ENCODE data around the gene RHBDF2. TPM values are rescaled to one million over a fixed set of nuclear protein-coding genes. Genes with fewer than 3 reads are reported as not detected.

The RHBDF2 gene
- total RNA-seq, 2 experiments from 2014 or later: 144 to 173 TPM

- Histone ChIP-seq H3K9me2 (ENCODE audit: insufficient read depth, low read length) (no peaks in the 10 kb centered on the region), H3K4me3 (ENCODE audit: low read depth, low read length, poor library complexity, severe bottlenecking) (no peak overlapping the region), H4K20me1 (ENCODE audit: insufficient read depth, low read length) (no peaks in the 10 kb centered on the region), H2AFZ (ENCODE audit: low read length) (no peak overlapping the region), H3K9me3 (ENCODE audit: low read length) (no peaks in the 10 kb centered on the region), H3K79me2 (ENCODE audit: insufficient read depth, low read depth, low read length) (no peaks in the 10 kb centered on the region), H3K4me2 (ENCODE audit: low read length) (no peak overlapping the region), H3K27ac (ENCODE audit: low read depth, low read length, poor library complexity, severe bottlenecking) (no peak overlapping the region), H3K36me3 (ENCODE audit: insufficient read depth, low read length) (no peaks in the 10 kb centered on the region), H3K4me1 (ENCODE audit: insufficient read depth, low read length, poor library complexity, severe bottlenecking) (peaks cover 17% of the 10 kb centered on the region)
- ChIA-PET CTCF (ENCODE audit: unreplicated experiment) (no interaction called here), POLR2A (interaction anchor here (0.6 kb wide), 1 partner anchor 126 kb away, joined by 5 read pairs; no protein-coding TSS in a partner anchor)
- no peak for DNase-seq (ENCODE audit: low spot score)
- intact Hi-C loops (cut with micrococcal nuclease; ENCODE audit: unreplicated experiment): no loop called here
- TF ChIP-seq CTCF (conservative IDR thresholded peaks at IDR 0.05; ENCODE audit: low read length): no peak
- TF ChIP-seq EZH2phosphoT487 (IDR thresholded peaks at IDR 0.05; ENCODE audit: borderline replicate concordance, low read depth, low read length): no peak
- BruUV-seq (replicated peaks): no TSS peak
Observed at GRCh38 chr17:76521262-76521661, 20.0 kb upstream of the RHBDF2 start.

GRCh38 chr17:76519048-76519966 is 18.1 kb upstream of the RHBDF2 start:
- H3K27ac ChIP-seq (ENCODE audit: low read depth, low read length, poor library complexity, severe bottlenecking): no peak overlapping the region
- H3K36me3 ChIP-seq (ENCODE audit: insufficient read depth, low read length): no peaks in the 10 kb centered on the region
- no peaks in the 10 kb centered on the region for H3K9me3 ChIP-seq (ENCODE audit: low read length)
- no peaks in the 10 kb centered on the region for H4K20me1 ChIP-seq (ENCODE audit: insufficient read depth, low read length)
- intact Hi-C loops (cut with micrococcal nuclease; ENCODE audit: unreplicated experiment): no loop called here
- DNase-seq (ENCODE audit: low spot score): no peak
- TF ChIP-seq EZH2phosphoT487 (IDR thresholded peaks at IDR 0.05; ENCODE audit: borderline replicate concordance, low read depth, low read length): no peak
- no peak for TF ChIP-seq CTCF (conservative IDR thresholded peaks at IDR 0.05; ENCODE audit: low read length)
- no peaks in the 10 kb centered on the region for H3K79me2 ChIP-seq (ENCODE audit: insufficient read depth, low read depth, low read length)
- H3K4me1 ChIP-seq (ENCODE audit: insufficient read depth, low read length, poor library complexity, severe bottlenecking): peaks cover 19% of the 10 kb centered on the region
- no peaks in the 10 kb centered on the region for H3K9me2 ChIP-seq (ENCODE audit: insufficient read depth, low read length)
- CTCF ChIA-PET (ENCODE audit: unreplicated experiment): no interaction called here
- H2AFZ ChIP-seq (ENCODE audit: low read length): no peak overlapping the region
- no peak overlapping the region for H3K4me3 ChIP-seq (ENCODE audit: low read depth, low read length, poor library complexity, severe bottlenecking)
- H3K4me2 ChIP-seq (ENCODE audit: low read length): no peak overlapping the region
- BruUV-seq (replicated peaks): no TSS peak
- POLR2A ChIA-PET: interaction anchor here (0.6 to 0.9 kb wide), 3 partner anchors 25 to 425 kb away, joined by 3 to 8 read pairs (median 3); no protein-coding TSS in a partner anchor

GRCh38 chr17:76517638-76518038 is 16.4 kb upstream of the RHBDF2 start:
- BruUV-seq (replicated peaks): no TSS peak
- Histone ChIP-seq H4K20me1 (ENCODE audit: insufficient read depth, low read length) (no peaks in the 10 kb centered on the region), H3K4me1 (ENCODE audit: insufficient read depth, low read length, poor library complexity, severe bottlenecking) (peaks cover 10% of the 10 kb centered on the region), H3K4me3 (ENCODE audit: low read depth, low read length, poor library complexity, severe bottlenecking) (no peak overlapping the region), H3K9me3 (ENCODE audit: low read length) (no peaks in the 10 kb centered on the region), H3K36me3 (ENCODE audit: insufficient read depth, low read length) (no peaks in the 10 kb centered on the region), H3K9me2 (ENCODE audit: insufficient read depth, low read length) (no peaks in the 10 kb centered on the region), H3K79me2 (ENCODE audit: insufficient read depth, low read depth, low read length) (no peaks in the 10 kb centered on the region), H3K27ac (ENCODE audit: low read depth, low read length, poor library complexity, severe bottlenecking) (no peak overlapping the region), H3K4me2 (ENCODE audit: low read length) (no peak overlapping the region), H2AFZ (ENCODE audit: low read length) (no peak overlapping the region)
- no peak for DNase-seq (ENCODE audit: low spot score)
- ChIA-PET POLR2A (interaction anchor here (0.7 kb wide), 1 partner anchor 270 kb away, joined by 3 read pairs; no protein-coding TSS in a partner anchor), CTCF (ENCODE audit: unreplicated experiment) (no interaction called here)
- no peak for TF ChIP-seq EZH2phosphoT487 (IDR thresholded peaks at IDR 0.05; ENCODE audit: borderline replicate concordance, low read depth, low read length)
- TF ChIP-seq CTCF (conservative IDR thresholded peaks at IDR 0.05; ENCODE audit: low read length): no peak
- intact Hi-C loops (cut with micrococcal nuclease; ENCODE audit: unreplicated experiment): no loop called here
